ENCODE data around the gene DGKB. TPM values are rescaled to one million over a fixed set of nuclear protein-coding genes. Genes with fewer than 3 reads are reported as not detected.

Gene DGKB
- total RNA-seq, 2 experiments from 2014 or later = not detected

DNA sequence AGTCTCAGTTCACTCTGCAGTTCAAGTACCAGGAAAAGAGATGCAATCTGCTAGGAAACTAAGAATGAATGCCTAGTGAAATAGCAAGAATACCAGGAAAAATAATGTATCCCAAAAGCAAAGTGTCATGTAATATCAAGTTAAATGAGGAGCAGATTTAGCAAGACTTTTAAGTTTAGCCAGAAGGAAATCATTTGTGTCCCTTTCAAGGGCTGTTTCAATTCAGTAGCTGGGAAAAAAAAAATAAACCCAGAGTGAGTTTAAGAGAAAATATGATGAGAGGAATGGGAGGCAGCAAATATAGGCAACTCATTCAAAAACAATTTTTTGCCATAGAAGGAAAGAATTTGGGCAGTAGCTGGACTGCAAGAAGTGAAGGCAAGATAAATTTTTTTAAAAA, 135.8 kb downstream of the DGKB start:
- ChIA-PET CTCF (no interaction called here), POLR2A (no interaction called here)

DNA sequence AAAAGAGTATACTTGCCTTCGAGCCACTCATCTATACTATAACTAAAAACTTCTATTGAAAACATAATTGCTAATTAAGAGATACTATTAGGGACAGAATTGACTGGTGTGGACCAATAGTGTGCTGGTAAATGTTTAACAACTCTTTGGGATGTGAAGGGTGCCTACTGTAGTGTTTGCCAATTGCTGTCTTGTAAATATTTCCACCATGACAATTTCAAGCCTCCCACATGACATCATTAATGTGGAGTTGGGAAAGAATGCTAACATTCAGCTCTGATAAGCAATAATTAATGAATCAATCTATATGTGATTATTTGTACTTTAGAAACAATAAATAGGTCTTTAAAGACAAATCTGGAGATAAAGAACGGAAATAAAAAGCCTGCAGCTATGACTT, 136.8 kb downstream of the DGKB start:
- CTCF ChIA-PET = no interaction called here
- POLR2A ChIA-PET = no interaction called here

DNA sequence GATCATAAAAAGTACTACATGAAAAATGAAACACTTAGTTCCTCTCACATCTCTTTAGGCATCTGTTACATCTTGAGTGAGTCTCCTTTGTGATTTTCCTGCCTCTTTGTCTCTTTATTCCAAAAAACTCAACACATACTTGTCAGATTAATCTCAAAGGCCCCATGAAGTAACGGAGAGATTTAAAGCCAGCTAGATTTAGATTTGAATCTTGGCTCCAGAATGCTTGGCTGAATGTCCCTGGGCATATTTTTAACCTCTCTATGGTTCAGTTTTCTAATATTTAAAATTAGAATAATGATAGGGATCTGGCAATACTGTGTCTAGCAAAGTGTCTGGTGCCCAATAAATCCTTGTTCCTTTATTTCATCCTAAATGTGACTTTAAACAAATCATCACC, 140.0 kb downstream of the DGKB start:
- ChIA-PET POLR2A (no interaction called here), CTCF (no interaction called here)

DNA sequence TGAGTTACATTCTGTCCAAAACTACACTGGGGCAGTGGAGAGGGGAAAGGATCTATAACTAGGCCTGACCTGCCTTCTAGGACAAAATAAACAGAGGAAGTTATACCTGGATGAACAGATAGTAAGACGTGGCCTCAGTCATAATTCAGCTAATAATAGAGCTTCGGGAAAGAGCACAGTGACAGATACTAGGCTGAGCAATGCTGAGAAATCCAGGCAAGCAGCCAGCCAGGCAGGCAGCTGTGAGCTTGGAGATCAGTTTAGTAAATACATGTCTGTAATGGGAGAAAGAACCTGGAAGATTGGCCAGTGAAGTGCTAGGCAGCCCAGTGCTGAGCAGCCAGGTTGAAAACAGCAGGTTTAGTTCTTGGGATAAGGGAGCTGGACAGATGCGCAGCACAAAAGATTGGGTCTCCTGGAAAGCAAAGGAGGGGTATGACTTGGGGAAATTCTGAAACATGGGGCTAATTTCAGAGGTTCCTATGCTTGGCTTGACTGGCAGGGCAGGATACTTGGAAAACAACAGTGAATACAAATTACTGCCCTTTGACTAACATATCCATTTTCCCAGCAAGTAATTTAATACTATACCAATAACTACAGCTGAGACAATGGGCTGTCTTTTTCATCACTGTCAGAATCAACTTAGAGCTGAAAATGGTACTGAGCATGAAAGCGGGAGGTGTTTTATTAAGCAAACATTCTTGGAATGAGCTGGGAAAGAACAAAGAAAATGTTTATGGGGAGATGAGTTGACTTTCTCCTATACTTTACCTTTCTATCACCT, 140.8 kb downstream of the DGKB start:
- ChIA-PET CTCF (no interaction called here), POLR2A (no interaction called here)

DNA sequence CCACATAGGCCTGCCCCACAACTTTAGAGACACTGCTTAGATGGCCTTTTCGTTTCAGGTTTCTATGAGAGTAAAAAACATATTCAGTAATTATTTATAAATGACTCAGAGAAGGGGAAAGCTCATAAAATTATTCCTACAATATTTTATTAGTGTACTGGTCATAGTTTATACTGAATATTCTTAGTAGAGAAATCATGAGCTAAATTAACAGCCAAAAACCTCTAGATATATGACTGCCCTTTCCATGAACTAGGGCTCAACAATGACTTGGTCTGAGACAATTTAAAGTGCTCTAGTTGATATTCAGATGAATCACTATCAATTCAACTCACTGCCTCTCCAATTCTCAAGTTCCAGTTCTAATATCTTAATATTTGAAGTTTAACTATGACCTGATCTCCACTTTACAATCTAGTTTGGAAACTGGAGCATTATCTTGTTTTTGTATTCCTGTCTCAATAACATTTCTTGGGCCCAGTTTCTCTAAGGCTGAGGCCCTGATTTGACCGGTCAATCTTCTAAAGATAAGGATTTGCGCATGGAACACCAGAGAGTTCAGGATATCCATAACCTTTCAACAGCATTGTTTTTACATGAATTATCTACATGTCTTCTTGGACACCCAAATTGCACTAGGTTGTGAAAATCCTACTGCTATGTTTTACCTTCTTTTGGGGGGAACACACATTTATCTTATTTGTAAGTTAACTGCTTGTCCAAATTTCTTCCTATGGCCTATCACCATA, 141.6 kb downstream of the DGKB start:
- POLR2A ChIA-PET = no interaction called here
- CTCF ChIA-PET = no interaction called here

DNA sequence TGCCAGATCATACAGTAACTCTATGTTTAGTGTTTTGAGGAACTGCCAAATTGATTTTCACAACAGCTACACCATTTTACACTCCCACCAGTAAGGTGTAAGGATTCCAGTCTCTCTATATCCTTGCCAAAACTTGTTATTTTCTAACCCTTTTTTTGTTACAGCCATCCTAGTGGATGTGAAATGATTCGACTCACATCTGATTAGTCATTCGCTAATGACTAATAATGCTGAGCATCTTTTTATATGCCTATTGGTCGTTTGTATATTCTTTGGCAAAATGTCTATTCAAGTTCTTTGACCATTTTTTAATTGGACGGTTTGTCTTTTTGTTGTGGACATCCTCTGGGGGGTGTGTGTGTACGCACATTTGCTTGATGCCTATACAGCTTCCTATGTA, 142.8 kb downstream of the DGKB start:
- ChIA-PET POLR2A (no interaction called here), CTCF (no interaction called here)

DNA sequence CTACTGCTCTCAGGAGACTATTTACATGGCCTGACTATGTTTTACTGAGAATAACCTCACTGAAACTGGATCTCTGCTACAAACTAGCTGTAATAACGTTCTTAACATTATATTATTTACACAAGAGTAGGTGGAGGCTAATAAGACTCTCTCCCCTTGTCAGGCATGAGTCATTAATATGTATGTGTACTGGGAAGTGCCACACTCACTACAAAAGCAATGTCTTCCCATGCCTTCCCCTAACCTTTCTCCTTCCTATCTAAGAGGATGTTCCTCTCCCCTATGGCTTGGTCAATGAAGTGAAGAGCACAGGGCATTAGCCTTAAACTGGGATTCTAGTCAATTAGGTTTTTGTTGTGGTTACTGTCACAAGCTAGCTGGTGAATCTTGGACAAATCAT, 147.9 kb downstream of the DGKB start:
- ChIA-PET CTCF (no interaction called here), POLR2A (no interaction called here)

DNA sequence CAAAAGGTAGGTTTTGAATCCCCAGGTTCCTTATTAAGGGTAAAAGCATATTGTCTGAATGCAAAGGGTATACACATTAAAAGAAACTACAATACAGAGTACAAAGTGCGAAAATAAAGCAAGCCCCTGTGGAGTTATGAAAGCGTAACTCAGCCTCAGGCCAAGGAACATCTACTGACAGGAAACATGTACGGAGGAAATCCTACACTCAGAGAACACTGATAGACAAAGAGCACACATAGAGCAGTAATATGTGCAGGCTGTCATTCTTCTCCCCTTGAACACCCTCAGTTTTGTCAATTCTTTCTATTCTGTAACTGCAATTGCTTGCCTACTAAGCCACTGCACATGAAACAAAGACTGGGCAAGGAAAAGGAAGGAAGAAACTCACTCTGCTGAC, 150.2 kb downstream of the DGKB start:
- POLR2A ChIA-PET = no interaction called here
- CTCF ChIA-PET = no interaction called here

DNA sequence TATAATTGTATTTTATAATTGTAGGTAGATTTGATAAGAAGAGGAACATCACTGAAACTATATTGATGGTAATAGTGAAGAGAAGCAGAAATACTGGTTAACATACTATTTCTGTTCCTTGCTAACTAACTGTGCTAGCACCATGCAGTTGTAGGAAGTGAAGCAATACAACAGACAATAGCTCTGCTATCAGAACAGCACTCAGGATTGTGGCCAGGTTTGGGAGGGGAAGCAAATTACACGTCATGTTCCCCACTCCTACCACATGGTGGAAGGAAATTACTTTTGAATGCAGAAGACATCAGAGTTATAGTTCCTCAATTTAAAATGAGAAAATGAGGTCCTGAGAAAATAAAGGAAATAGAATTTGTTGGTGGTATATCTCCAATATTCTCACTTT, 151.1 kb downstream of the DGKB start:
- CTCF ChIA-PET = no interaction called here
- POLR2A ChIA-PET = no interaction called here

DNA sequence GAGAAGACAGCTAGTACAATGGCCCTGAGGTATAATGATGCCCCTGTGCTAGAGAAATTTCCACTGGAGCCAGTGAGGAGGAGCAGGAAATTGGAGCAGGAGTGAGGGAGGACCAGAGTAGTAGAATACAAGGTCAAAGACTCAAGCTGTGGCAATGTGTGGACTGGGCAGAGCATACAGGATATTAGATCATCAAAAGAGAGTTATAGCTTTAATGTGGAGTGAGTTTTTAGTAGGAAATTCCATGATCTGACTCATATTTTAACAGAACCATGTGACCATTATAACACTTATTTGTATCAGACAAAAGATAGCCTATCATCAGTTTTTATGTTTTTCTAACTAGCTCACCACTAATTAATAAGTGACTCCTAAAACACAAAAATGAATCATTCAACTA, 154.1 kb downstream of the DGKB start:
- CTCF ChIA-PET = no interaction called here
- POLR2A ChIA-PET = no interaction called here

DNA sequence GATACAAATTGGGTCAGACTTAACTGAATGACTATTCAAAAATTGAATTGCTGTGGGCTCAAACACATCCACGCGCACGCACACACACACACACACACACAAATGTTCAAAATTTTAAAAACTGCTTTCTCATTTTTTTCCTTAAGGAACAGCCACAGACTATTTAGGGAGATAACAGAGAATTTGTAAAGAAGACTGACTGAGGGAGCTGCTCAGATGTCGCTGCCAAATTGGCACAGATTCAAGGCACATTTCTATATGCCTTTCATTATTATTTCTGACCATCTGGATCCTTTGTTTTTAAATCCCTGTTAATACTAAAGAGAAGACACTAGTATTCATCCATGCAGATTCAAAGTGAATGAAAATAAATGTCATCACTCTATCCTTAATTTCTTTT, 154.8 kb downstream of the DGKB start:
- POLR2A ChIA-PET = no interaction called here
- CTCF ChIA-PET = no interaction called here

DNA sequence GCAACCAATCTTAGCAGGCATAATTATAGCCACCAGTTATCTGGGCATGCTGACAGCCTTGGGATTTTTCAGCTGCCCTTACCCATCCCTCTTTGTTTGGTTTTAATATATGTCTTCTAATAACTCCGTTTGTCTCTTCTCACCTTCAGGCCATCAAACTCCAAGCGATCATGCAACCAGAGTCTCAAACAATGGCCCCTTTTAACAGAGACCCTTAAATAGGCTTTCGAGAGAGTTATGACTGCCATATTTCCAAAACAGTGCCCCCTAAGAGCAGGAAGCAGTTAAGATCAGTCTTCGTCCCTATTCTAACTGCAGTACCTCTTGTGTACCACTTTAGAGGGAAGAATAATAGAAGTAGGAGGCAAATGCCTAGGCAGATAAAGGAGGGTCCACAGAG, 157.5 kb downstream of the DGKB start:
- CTCF ChIA-PET = no interaction called here
- POLR2A ChIA-PET = no interaction called here

DNA sequence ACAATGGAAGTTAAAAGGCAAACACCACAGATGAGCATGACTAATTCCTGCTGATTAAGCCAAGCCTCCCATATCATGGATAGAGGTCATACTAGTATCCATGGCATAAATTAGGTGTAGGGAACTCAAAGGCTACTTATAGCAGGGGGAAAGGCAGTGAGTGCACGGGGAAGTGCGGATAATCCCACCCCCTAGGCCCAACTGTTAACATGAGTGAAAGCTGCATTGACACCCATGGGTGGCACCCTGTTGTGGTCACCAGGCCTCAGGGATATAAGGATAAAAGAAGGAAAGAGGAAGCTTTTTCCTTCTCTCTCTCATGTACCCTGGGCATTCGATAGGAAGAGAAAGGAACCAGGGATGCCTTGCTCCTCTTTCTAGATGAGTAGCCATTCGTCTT, 161.9 kb downstream of the DGKB start:
- ChIA-PET CTCF (no interaction called here), POLR2A (no interaction called here)

DNA sequence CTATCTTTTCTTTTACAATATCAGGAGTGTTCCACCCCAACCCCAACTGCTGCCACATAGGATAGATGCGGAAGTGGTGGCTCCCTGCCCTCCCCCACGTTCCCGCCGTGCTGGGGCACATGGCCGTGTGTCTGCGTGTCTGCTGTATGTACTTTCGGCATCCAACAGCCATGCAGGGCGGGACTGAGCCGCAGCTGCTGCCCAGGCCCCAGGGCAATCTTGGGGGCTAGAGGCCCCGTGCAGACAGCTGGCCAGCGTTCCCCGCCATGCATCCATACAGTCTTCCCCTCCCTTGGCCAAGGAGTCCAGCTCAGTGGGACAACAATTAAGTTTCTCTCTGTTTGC, 162.7 kb downstream of the DGKB start:
- ChIA-PET POLR2A (no interaction called here), CTCF (no interaction called here)

DNA sequence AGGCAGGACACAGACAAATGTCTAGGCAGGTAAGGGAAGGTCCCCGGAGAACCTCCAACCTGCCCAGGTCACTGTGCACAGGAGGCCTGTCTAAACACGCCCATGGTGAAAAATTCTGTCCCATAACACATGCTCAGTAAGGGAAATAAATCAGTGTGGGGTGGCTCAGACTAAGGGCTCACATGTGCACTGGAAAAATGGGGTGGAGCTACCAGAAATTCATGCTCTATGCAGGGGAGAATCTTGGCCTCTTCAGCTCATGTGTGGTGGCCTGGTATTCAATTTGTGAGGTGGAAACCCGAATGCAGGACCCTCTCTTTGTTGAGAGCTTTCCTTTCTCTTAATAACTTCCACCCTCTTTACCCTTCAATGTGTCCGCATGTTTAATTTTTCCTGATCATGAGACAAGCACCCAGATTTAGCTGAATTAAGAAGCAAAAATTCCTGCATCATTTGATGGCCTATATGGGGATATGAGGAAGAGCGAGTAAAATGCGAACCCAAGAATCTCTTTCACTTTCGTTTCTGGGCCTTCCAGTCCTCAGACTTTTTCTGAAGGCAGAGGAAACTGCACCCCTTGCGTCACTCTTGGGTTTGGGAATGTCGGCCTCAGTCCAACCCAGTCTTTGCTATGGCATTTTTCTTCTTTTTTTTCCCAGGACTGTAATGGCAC, 163.2 kb downstream of the DGKB start:
- CTCF ChIA-PET = no interaction called here

DNA sequence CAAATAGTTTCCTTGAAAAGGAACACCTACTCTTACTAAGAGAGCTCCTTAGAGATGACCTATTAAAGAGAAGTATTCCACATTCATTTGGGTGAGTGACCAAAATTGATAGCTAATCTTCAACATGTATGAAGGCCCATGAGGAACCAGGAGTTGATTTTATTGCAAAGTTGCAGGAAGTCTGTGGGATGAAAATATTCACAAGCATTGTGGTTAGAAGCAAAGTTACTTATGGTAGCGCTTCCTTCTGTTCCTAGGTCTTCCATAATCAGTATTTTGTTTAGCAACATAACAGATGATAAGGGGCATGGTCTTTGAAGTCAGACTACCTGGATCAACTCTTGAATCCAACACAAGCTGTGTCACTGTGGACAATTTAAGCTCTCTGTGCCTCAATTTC, 164.5 kb downstream of the DGKB start:
- CTCF ChIA-PET = no interaction called here
- POLR2A ChIA-PET = no interaction called here

More for the DNA sequence above, 163.2 kb downstream of the DGKB start:
- POLR2A ChIA-PET = no interaction called here

DNA sequence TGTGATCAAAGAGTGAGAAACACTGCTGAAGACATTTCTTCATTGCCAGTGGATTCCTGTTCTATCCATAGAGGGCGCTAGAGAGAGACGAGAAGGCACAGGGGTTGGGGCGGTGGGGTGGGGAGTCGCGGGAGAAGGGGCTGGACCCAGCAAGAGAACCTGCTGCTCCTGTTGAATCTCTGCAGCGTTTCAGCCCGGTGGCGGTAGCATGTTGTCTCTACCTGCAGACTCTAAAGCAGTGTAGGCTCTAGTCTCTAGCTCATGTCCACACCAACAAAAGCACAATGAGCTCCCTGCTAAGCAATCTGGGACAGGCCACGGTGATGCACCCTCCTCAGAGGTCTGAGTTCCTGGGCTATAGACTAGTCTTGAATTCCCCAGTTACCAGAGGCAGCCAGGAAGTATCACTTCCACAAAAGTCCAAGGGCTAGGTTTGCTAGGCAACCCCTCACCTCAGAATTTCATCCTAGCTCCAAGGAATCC, 167.7 kb downstream of the DGKB start:
- ChIA-PET CTCF (interaction anchor here (0.7 kb wide), 1 partner anchor 12 kb away, joined by 4 read pairs; no protein-coding TSS in a partner anchor), POLR2A (no interaction called here)

DNA sequence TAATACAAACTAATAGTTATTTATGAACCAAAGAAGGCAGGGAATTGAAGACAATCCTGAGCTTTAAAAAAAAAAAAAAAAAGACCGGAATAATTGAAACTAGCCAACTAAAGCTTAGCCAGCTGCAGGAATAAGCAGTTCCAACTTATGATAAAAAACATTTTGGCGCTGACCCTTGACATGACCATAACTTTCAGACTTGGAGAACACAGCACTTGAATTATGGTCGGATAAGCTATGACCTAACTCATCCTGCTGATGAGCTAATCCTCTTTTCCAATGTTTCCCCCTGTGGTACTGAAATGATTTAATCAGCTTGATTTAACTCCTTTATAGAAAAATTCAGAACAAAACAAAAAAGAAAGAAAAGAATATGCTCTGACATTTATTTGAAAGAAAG, 181.8 kb downstream of the DGKB start:
- CTCF ChIA-PET = no interaction called here
- POLR2A ChIA-PET = no interaction called here

DNA sequence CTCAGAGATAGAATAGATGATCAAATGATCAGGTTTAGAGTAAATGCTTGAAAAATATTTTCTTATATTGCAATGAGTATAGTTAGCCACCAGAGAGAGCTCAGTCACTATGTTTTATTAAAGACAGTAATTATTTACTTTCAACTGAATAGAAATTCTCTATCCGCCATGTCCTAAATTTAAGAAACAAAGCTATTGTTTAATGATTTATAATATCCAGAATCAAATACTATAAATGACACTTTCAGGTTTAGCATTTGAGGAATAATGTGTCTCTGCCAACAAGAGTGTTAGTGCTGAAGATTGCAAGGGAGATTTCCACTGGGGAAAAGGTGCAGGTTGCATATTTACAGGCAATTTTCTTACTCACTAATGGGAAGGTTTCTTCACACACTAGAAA, 184.7 kb downstream of the DGKB start:
- ChIA-PET CTCF (interaction anchor here (1.1 kb wide), 1 partner anchor 299 kb away, joined by 5 read pairs; no protein-coding TSS in a partner anchor), POLR2A (no interaction called here)

DNA sequence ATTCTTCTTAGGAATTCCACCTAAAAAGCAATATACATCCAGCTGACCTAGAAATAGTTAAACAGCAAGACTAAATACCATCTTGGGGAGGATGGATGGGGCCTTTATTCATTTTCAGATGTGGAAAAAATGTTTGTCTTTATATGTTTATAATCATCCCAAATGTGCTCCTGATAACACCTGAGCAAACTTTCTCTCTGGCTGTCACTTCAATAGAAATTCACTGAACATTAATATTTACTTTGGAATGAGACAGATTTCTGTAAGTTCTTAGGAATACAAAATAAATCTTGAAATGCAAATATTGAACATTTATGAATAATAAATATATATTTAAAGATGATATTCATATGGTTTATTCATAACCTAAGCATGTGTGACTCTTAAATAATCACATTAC, 185.4 kb downstream of the DGKB start:
- POLR2A ChIA-PET = no interaction called here
- CTCF ChIA-PET = interaction anchor here (1.1 kb wide), 1 partner anchor 299 kb away, joined by 5 read pairs; no protein-coding TSS in a partner anchor

DNA sequence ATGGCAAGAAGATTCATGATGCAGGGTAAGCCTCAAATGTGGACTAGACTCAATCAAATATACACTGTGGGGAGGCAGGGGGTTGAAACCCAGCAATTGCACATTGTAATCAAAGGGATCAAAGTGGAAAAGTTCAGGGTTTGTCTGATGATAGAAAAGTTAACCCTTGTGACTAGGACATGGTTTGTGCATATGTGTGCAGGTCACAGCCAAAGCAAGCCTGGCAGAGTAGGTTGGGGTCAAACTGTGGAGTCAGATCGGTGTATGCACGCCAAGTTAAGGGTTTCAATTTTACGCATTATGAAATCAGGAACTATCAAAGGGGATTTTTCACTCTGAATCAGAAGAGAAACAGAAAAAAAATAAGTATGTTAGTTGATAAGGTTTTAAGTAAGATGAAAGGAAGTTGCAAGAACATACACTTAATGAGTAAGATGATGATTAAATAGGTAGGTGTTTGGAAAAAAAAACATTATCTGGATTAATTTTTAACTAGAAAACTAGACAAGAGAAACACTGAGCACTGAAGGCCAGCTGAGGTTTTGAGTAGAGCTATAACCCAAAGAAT, 188.3 kb downstream of the DGKB start:
- POLR2A ChIA-PET = no interaction called here
- CTCF ChIA-PET = no interaction called here

All from activated CD8-positive, alpha-beta memory T cell treated with anti-CD3 and anti-CD28 coated beads for 36 hours (primary cell).